ENCODE measurements around the gene SNX18. TPM values are rescaled to one million over a fixed set of nuclear protein-coding genes. Genes with fewer than 3 reads are reported as not detected.

Gene SNX18
- total and polyA plus RNA-seq, 4 donors = 5.5 to 43.4 (median 35.0) TPM

- DNase-seq = no peak
- H3K4me3 ChIP-seq = no peak overlapping the region
- WGBS, 2 donors = 77 to 92% methylated on average over 6 of the region's 6 CpGs
- H3K27me3 ChIP-seq (ENCODE audit: control insufficient read depth in 3 of 3, insufficient read depth in 3 of 3, low read length in 2 of 3) = no peaks in the 10 kb centered on the region
- H3K9ac ChIP-seq (ENCODE audit: insufficient read depth in 1 of 2, low read length in 2 of 2) = no peak overlapping the region
- ATAC-seq (ENCODE audit: insufficient read depth, low FRiP score) = no peak
- no peaks in the 10 kb centered on the region for H3K9me3 ChIP-seq (ENCODE audit: control insufficient read depth in 4 of 4, insufficient read depth in 3 of 4, low read length in 3 of 4)
- H3K4me1 ChIP-seq (ENCODE audit: control insufficient read depth in 5 of 5, insufficient read depth in 5 of 5, low read length in 5 of 5) = peaks cover 4 to 27% (median 19%) of the 10 kb centered on the region in 5 donors
- no peak for TF ChIP-seq CTCF (IDR thresholded peaks at IDR 0.05; ENCODE audit: control extremely low read depth, extremely low read depth)
- H3K27ac ChIP-seq (ENCODE audit: low read depth in 1 of 2, low read length in 1 of 2) = no peak overlapping the region
- H3K36me3 ChIP-seq (ENCODE audit: control insufficient read depth in 4 of 4, insufficient read depth in 4 of 4, low read length in 4 of 4) = peaks cover 0 to 2% (median under 1%) of the 10 kb centered on the region in 4 donors
Measured at GRCh38 chr5:54526604-54527288, 9.2 kb downstream of the SNX18 start.

- Histone ChIP-seq H3K9ac (ENCODE audit: insufficient read depth in 1 of 2, low read length in 2 of 2) (no peak overlapping the region), H3K9me3 (ENCODE audit: control insufficient read depth in 4 of 4, insufficient read depth in 3 of 4, low read length in 3 of 4) (no peaks in the 10 kb centered on the region), H3K36me3 (ENCODE audit: control insufficient read depth in 4 of 4, insufficient read depth in 4 of 4, low read length in 4 of 4) (peaks cover 0 to 2% (median 0%) of the 10 kb centered on the region in 4 donors), H3K27ac (ENCODE audit: low read depth in 1 of 2, low read length in 1 of 2) (no peak overlapping the region), H3K27me3 (ENCODE audit: control insufficient read depth in 3 of 3, insufficient read depth in 3 of 3, low read length in 2 of 3) (no peaks in the 10 kb centered on the region), H3K4me3 (no peak overlapping the region), H3K4me1 (ENCODE audit: control insufficient read depth in 5 of 5, insufficient read depth in 5 of 5, low read length in 5 of 5) (peaks cover 8 to 26% (median 22%) of the 10 kb centered on the region in 5 donors)
- TF ChIP-seq CTCF (IDR thresholded peaks at IDR 0.05; ENCODE audit: control extremely low read depth, extremely low read depth) = no peak
- WGBS, 2 donors = 84 to 86% methylated on average over 15 of the region's 15 CpGs
- DNase-seq = no peak
- no peak for ATAC-seq (ENCODE audit: insufficient read depth, low FRiP score)
Measured at GRCh38 chr5:54528633-54529209, 11.2 kb downstream of the SNX18 start.

- no peak for DNase-seq
- Histone ChIP-seq H3K36me3 (ENCODE audit: control insufficient read depth in 4 of 4, insufficient read depth in 4 of 4, low read length in 4 of 4) (peaks cover 0 to 2% (median 0%) of the 10 kb centered on the region in 4 donors), H3K4me1 (ENCODE audit: control insufficient read depth in 5 of 5, insufficient read depth in 5 of 5, low read length in 5 of 5) (peaks cover 16 to 30% (median 23%) of the 10 kb centered on the region in 5 donors), H3K4me3 (no peak overlapping the region), H3K9ac (ENCODE audit: insufficient read depth in 1 of 2, low read length in 2 of 2) (no peak overlapping the region), H3K27ac (ENCODE audit: low read depth in 1 of 2, low read length in 1 of 2) (no peak overlapping the region), H3K27me3 (ENCODE audit: control insufficient read depth in 3 of 3, insufficient read depth in 3 of 3, low read length in 2 of 3) (no peaks in the 10 kb centered on the region), H3K9me3 (ENCODE audit: control insufficient read depth in 4 of 4, insufficient read depth in 3 of 4, low read length in 3 of 4) (no peaks in the 10 kb centered on the region)
- 60 to 68% methylated on average over 2 of the region's 2 CpGs for WGBS, 2 donors
- ATAC-seq (ENCODE audit: insufficient read depth, low FRiP score) = no peak
- TF ChIP-seq CTCF (IDR thresholded peaks at IDR 0.05; ENCODE audit: control extremely low read depth, extremely low read depth) = no peak
Measured at GRCh38 chr5:54529565-54529964, 12.0 kb downstream of the SNX18 start.
